Left lung (tissue), 10 donors: Measurements from ENCODE around the gene LONP2. TPM values are rescaled to one million over a fixed set of nuclear protein-coding genes. Genes with fewer than 3 reads are reported as not detected.

Source experiments
- ATAC-seq: fragments of 200-7000 bp; cut with Tn5 transposase; one replicate; pipeline ENCODE4 v1.9.1; 2020; ENCODE audit warnings: moderate library complexity
- DNase-seq, 4 donors: peaks; one replicate each; pipeline ENCODE4 v3.0.0-alpha.2; 2013 to 2020
- H3K27ac ChIP-seq, 2 donors: fragments of 200-600 bp; sonication (generic) in 1 of 2; one replicate each; pipeline versions ENCODE4 v1.5.0 to v1.8.0; 2020 to 2021
- H3K27me3 ChIP-seq, 2 donors: fragments of 200-600 bp; sonication (generic) in 1 of 2; one replicate each; pipeline versions ENCODE4 v1.5.0 to v1.8.0; 2020 to 2021
- H3K36me3 ChIP-seq, 2 donors: fragments of 200-600 bp; sonication (generic) in 1 of 2; one replicate each; pipeline versions ENCODE4 v1.5.0 to v1.8.0; 2020 to 2021
- H3K4me1 ChIP-seq, 2 donors: fragments of 200-600 bp; one replicate each; pipeline ENCODE4 v1.8.0; 2021
- H3K4me3 ChIP-seq, 2 donors: fragments of 200-600 bp; sonication (generic) in 1 of 2; one replicate each; pipeline versions ENCODE4 v1.5.0 to v1.8.0; 2020 to 2021; ENCODE audit warnings: mild to moderate bottlenecking in 1 of 2
- H3K9me3 ChIP-seq, 2 donors: fragments of 200-600 bp; sonication (generic) in 1 of 2; one replicate each; pipeline versions ENCODE4 v1.5.0 to v1.8.0; 2020 to 2021
- intact Hi-C, 2 donors: fragments of 100-400 bp; cut with DNase I; formaldehyde crosslinking; loops; one replicate each; pipeline versions ENCODE4 v1.11.2 to v1.14.2; 2022
- polyA plus RNA-seq, 6 donors: library from polyadenylated mRNA; unstranded; fragments of 120-200 nt; gene quantifications; one replicate each; pipeline ENCODE4 v1.2.1, GENCODE V29; 2013; ENCODE audit not compliant: insufficient read length in 6 of 6
- total RNA-seq, 2 donors: library from RNA; stranded (reverse); fragmentation: NEBNext Ultra II Directional; extraction: Animal tissue kit (Norgen Biotek cat#: 25700); gene quantifications; one replicate each; pipeline ENCODE4 v1.2.1, GENCODE V29; 2021
- TF ChIP-seq, protein P1 (sequence below), 2 donors: fragments of 200-600 bp; sonication (generic) in 1 of 2; IDR thresholded peaks; one replicate each; pipeline versions ENCODE4 v1.5.0 to v1.8.0; 2021; ENCODE audit warnings: antibody characterized with exemption in 2 of 2
- donor health status: DM: no; HTN: yes; CAD: no.
- donor health status: DM: no; HTN: no; CAD: no.

Gene LONP2
- total and polyA plus RNA-seq, 8 donors, result 63.2 to 89.2 (median 75.4) TPM

DNA sequence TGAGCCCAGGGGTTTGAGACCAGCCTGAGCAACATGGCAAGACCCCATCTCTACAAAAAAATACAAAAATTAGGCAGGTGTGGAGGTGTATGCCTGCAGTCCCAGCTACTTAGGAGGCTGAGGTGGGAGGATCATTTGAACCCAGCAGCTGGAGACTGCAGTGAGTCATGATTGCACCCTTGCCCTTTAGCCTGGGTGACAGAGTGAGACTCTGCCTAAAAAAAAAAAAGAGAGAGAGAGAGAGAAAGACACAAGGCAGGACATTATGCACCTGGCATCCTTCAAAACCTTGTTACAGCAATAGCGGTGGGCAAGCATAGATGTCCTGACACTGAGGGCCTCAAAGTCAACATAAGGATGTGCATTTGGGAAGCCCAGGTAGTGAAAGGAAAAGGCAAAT lies 161.1 kb downstream of the LONP2 start:
- Histone ChIP-seq H3K27me3 (no peaks in the 10 kb centered on the region), H3K4me3 (no peak overlapping the region), H3K9me3 (no peaks in the 10 kb centered on the region), H3K36me3 (no peaks in the 10 kb centered on the region), H3K27ac (no peak overlapping the region), H3K4me1 (peaks cover 1 to 16% of the 10 kb centered on the region in 2 donors)
- intact Hi-C loops, result no loop called here
- ATAC-seq (no peak), DNase-seq (no peak)
- TF ChIP-seq, protein P1, sequence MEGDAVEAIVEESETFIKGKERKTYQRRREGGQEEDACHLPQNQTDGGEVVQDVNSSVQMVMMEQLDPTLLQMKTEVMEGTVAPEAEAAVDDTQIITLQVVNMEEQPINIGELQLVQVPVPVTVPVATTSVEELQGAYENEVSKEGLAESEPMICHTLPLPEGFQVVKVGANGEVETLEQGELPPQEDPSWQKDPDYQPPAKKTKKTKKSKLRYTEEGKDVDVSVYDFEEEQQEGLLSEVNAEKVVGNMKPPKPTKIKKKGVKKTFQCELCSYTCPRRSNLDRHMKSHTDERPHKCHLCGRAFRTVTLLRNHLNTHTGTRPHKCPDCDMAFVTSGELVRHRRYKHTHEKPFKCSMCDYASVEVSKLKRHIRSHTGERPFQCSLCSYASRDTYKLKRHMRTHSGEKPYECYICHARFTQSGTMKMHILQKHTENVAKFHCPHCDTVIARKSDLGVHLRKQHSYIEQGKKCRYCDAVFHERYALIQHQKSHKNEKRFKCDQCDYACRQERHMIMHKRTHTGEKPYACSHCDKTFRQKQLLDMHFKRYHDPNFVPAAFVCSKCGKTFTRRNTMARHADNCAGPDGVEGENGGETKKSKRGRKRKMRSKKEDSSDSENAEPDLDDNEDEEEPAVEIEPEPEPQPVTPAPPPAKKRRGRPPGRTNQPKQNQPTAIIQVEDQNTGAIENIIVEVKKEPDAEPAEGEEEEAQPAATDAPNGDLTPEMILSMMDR (IDR thresholded peaks at IDR 0.05), result no peak

DNA sequence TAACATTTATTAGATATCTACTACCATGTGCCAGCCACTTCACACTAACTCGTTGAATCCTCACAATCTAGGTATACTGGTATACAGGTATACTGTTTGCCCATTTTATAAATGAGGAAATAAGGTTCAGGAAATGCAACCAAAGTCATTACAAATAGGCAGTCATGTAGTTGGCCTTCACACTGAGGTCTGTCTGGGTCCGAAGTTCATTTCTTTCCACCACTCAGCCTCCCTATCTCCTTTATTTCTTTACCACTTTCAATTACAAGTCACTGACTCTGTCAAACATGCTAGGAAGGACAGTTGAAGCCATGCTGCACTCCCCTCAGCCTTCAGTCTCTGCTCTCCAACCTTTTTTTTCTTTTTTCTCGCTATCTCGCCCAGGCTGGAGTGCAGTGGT lies 161.8 kb downstream of the LONP2 start:
- ATAC-seq (no peak), DNase-seq (no peak)
- Histone ChIP-seq H3K27ac (no peak overlapping the region), H3K4me3 (no peak overlapping the region), H3K9me3 (no peaks in the 10 kb centered on the region), H3K36me3 (no peaks in the 10 kb centered on the region), H3K27me3 (no peaks in the 10 kb centered on the region), H3K4me1 (peaks cover 4 to 17% of the 10 kb centered on the region in 2 donors)
- TF ChIP-seq, protein P1 (IDR thresholded peaks at IDR 0.05), result no peak
- intact Hi-C loops, result no loop called here

Other genes starting within 250 kb of the LONP2 start
- gene ABCC12, start 88.3 kb upstream of the LONP2 start, total RNA-seq, result not detected
- gene ABCC12, start 88.3 kb upstream of the LONP2 start, polyA plus RNA-seq, result under 1 TPM; 0.06 to 0.26 (median 0.18) TPM
- under 1 TPM in 1 of 2 donors, not detected in 1; 0.05 TPM for gene ABCC11, start 3.2 kb downstream of the LONP2 start, total RNA-seq
- under 1 TPM; 0.11 to 0.35 (median 0.19) TPM for gene ABCC11, start 3.2 kb downstream of the LONP2 start, polyA plus RNA-seq
- gene SIAH1, start 141.1 kb downstream of the LONP2 start, total RNA-seq, result 10 to 100 TPM; 18.9 to 21.9 TPM
- 10 to 100 TPM; 51.8 to 60.3 (median 56.1) TPM for gene SIAH1, start 141.1 kb downstream of the LONP2 start, polyA plus RNA-seq